GM18511 (cell line): ENCODE measurements around the gene REC8.

Experiments
- ATAC-seq: cut with Tn5 transposase; IDR thresholded peaks from one replicate; pipeline ENCODE4 v1.9.1; 2021; ENCODE audit warnings: mild to moderate bottlenecking, moderate library complexity; ENCODE audit not compliant: unreplicated experiment

REC8 gene

DNA sequence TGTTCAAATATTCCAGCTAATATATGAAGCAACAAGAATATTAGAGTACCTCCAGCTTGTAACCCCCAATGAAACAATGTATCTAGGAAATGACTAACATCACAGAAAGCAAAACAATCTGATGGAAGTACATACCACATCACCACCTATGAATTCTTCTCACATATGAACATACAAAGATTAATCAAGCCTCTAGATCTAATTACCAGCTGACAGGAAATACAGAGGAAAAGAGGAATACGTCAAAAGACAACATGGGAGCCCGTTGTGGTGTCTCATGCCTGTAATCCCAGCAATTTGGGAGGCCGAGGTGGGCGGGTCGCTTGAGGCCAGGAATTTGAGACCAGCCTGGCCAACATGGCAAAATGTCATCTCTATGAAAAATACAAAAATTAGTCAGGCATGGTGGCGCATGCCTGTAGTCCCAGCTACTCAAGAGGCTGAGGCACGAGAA lies 52.8 kb downstream of the REC8 start:
- no peak for ATAC-seq

- ATAC-seq, result no peak
These were observed 54.6 kb downstream of the REC8 start for GRCh38 chr14:24226473-24226872.

DNA sequence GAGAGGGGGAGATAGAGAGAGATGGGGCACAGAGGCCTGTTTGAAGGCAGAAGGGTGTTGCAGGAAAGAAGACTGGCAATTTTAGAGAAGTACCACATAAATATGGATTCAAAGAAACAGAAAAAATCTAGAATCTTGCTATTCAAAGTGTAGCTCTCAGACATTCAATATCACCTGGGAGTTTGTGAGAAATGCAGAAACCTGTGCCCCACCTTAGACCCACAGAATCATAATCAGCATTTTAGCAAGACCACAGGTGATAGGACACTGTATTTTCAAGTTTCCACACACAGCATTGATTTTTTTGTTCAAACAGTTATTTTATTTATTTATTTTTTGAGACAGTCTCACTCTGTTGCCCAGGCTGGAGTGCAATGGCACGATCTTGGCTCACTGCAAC lies 57.0 kb downstream of the REC8 start:
- ATAC-seq, result no peak
